Measurements from ENCODE around the gene ZNFX1. TPM values are rescaled to one million over a fixed set of nuclear protein-coding genes. Genes with fewer than 3 reads are reported as not detected.

The ZNFX1 gene
- total RNA-seq, 4 donors from 2014 or later: 20.0 to 46.2 (median 26.3) TPM

DNA sequence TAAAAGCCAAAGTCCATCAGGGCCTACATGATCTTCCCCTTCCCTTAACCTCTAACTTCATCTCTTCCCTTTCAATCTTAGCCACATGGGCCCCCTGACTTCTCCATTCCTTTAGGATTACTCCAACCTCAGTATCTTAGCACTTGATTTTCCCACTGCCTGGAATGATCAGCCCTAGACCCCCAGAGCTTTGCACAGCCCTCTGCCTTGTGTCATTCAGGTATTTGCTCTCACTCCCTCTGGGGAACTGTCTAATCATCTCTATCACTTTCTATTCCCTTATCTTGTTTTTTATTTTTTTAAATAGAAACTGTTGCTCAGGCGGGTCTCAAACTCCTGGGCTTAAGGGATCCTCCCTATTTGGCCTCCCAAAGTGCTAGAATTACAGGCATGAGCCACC lies 13.3 kb upstream of the ZNFX1 start:
- no peaks in the 10 kb centered on the region for H3K36me3 ChIP-seq

DNA sequence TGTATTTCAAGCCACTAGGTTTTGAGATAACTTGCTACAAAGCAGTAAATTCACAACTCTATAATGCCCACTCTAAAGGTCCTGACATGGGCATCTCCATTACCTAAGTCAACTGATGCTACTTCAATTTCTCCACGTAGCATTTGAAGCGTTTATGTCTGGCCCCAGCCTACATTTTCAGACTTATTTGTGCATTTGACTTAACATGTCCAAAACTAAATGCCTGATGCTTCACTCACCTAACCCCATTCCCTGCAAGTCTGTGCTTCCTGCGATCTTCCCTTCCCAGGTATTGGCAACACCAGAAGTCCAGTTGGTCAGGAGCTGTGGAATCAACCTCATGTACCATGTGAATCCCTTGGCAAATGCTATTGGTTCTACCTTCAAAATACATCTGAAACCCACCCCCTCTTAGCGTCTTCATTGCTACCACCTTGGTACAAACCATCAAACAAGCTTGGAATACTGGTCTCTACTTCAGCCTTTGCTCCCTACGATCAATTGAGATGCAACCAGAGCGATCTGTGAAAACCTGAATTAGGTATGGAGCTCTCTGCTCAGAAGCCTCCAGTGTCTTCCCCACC lies 12.8 kb upstream of the ZNFX1 start:
- no peak for DNase-seq
- H3K36me3 ChIP-seq: no peaks in the 10 kb centered on the region
- no peak overlapping the region for H3K27ac ChIP-seq
- H3K4me1 ChIP-seq: no peaks in the 10 kb centered on the region
- peaks cover 0 to 18% of the 10 kb centered on the region in 2 donors for H3K9me3 ChIP-seq
- intact Hi-C loops (cut with DNase I; ENCODE audit: low total_unique reads): no loop called here
- no peak overlapping the region for H3K4me3 ChIP-seq
- TF ChIP-seq, protein P1, sequence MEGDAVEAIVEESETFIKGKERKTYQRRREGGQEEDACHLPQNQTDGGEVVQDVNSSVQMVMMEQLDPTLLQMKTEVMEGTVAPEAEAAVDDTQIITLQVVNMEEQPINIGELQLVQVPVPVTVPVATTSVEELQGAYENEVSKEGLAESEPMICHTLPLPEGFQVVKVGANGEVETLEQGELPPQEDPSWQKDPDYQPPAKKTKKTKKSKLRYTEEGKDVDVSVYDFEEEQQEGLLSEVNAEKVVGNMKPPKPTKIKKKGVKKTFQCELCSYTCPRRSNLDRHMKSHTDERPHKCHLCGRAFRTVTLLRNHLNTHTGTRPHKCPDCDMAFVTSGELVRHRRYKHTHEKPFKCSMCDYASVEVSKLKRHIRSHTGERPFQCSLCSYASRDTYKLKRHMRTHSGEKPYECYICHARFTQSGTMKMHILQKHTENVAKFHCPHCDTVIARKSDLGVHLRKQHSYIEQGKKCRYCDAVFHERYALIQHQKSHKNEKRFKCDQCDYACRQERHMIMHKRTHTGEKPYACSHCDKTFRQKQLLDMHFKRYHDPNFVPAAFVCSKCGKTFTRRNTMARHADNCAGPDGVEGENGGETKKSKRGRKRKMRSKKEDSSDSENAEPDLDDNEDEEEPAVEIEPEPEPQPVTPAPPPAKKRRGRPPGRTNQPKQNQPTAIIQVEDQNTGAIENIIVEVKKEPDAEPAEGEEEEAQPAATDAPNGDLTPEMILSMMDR (IDR thresholded peaks at IDR 0.05): no peak
- no peak for TF ChIP-seq POLR2A (IDR thresholded peaks at IDR 0.05)
- no peaks in the 10 kb centered on the region for H3K27me3 ChIP-seq

More for the DNA sequence above, 13.3 kb upstream of the ZNFX1 start:
- H3K27ac ChIP-seq: no peak overlapping the region
- H3K4me3 ChIP-seq: no peak overlapping the region
- H3K27me3 ChIP-seq: no peaks in the 10 kb centered on the region
- no peaks in the 10 kb centered on the region for H3K4me1 ChIP-seq
- intact Hi-C loops (cut with DNase I; ENCODE audit: low total_unique reads): no loop called here
- H3K9me3 ChIP-seq: peaks cover 0 to 13% of the 10 kb centered on the region in 2 donors
- DNase-seq: no peak
- TF ChIP-seq, protein P1 (IDR thresholded peaks at IDR 0.05): no peak
- no peak for TF ChIP-seq POLR2A (IDR thresholded peaks at IDR 0.05)

DNA sequence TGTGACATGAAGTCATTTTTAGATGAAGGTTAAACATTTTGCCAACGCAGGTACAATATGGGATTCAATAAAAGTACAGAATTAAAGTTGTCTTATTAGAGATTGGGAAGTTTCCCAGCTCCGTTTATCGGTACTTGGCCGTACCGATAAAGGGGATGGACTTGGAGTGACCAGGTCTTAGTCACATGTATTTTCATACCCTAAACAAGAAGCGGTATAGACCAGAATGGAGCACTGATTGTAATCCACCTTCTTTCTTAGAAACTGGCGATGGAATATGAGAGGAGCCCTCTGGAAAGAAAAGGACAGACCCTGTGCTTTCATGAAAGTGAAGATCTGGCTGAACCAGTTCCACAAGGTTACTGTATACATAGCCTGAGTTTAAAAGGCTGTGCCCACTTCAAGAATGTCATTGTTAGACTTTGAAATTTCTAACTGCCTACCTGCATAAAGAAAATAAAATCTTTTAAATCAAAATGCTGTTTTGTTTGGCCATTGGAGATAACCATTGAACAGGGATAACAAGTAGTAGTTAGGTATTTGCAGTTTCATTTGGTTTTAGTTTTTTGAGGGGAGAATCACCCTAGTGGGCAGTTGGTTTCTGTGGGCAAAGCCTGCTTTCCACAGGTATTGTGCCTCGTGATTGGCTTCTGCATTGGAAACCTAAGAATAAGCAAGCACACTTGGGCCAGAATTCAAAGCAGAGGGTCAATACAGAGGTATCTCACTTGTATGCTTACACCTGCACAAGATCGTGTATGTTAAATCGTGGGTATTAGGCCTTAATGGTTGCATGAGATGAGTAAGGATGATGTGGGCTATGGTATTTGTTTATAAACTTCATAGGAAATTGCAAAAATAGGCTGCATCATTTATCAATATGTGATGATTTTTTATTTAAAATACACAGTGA lies 11.2 kb upstream of the ZNFX1 start:
- intact Hi-C loops (cut with DNase I; ENCODE audit: low total_unique reads): no loop called here
- Histone ChIP-seq H3K27me3 (no peaks in the 10 kb centered on the region), H3K9me3 (peaks cover 0 to 21% of the 10 kb centered on the region in 2 donors), H3K4me3 (no peak overlapping the region), H3K4me1 (no peaks in the 10 kb centered on the region), H3K36me3 (no peaks in the 10 kb centered on the region), H3K27ac (no peak overlapping the region)
- no peak for DNase-seq
- TF ChIP-seq, protein P1 (IDR thresholded peaks at IDR 0.05): no peak
- TF ChIP-seq POLR2A (IDR thresholded peaks at IDR 0.05): no peak

DNA sequence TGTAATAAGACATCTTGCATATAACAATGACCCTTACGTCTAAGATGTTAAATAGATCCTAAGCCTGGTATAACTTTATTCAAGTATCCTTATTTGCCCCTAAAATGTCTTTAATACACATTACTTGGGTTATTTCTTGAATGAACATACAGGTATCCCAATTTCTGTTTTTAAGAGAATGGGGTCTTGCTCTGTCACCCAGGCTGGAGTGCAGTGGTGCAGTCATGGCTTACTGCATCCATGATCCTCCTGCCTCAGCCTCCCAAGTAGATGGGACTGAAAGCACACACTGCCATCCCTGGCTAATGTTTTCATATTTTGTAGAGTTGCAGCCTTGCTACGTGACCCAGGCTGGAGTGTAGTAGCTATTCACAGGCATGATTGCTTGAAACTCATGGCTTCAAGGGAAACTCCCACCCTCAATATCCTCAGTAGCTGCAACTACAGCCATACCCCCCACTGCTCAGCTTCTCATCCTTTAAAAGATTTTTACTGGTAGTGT lies 10.4 kb upstream of the ZNFX1 start:
- H3K27ac ChIP-seq: no peak overlapping the region
- DNase-seq: no peak
- no peak overlapping the region for H3K4me3 ChIP-seq
- peaks cover 0 to 21% of the 10 kb centered on the region in 2 donors for H3K9me3 ChIP-seq
- H3K36me3 ChIP-seq: no peaks in the 10 kb centered on the region
- intact Hi-C loops (cut with DNase I; ENCODE audit: low total_unique reads): no loop called here
- no peaks in the 10 kb centered on the region for H3K4me1 ChIP-seq
- TF ChIP-seq, protein P1 (IDR thresholded peaks at IDR 0.05): no peak
- no peak for TF ChIP-seq POLR2A (IDR thresholded peaks at IDR 0.05)
- H3K27me3 ChIP-seq: no peaks in the 10 kb centered on the region
